GM12892 (cell line): Measurements from ENCODE around the gene SLC25A41. TPM values are rescaled to one million over a fixed set of nuclear protein-coding genes. Genes with fewer than 3 reads are reported as not detected.

Experiments
- DNase-seq: peaks from one replicate; pipeline ENCODE4 v3.0.0; 2011; ENCODE audit not compliant: insufficient read length
- FAIRE-seq: peaks from 2 replicates; lab custom pipeline; 2011; peaks lifted over from hg19 to GRCh38; lab: Jason Lieb, UNC
- POLR2A ChIP-seq: IDR thresholded peaks from 2 replicates; pipeline ENCODE4 v1.6.1; 2011; ENCODE audit warnings: low read depth, low read length, control low read depth
- POLR2AphosphoS5 ChIP-seq: IDR thresholded peaks from 2 replicates; pipeline ENCODE4 v1.6.1; 2011; ENCODE audit warnings: low read depth, low read length, control low read depth
- TAF1 ChIP-seq: IDR thresholded peaks from 2 replicates; pipeline ENCODE4 v1.6.1; 2011; ENCODE audit warnings: low read depth, mild to moderate bottlenecking, control low read depth, low read length, borderline replicate concordance
- polyA plus RNA-seq: library from polyadenylated mRNA; unstranded; fragments of >200 nt; gene quantifications from one replicate; pipeline ENCODE4 v1.2.1, GENCODE V29; 2012; ENCODE audit warnings: missing spikeins, inconsistent platforms; ENCODE audit not compliant: missing spikeins

Gene SLC25A41
- 0.87 TPM for polyA plus RNA-seq

DNA sequence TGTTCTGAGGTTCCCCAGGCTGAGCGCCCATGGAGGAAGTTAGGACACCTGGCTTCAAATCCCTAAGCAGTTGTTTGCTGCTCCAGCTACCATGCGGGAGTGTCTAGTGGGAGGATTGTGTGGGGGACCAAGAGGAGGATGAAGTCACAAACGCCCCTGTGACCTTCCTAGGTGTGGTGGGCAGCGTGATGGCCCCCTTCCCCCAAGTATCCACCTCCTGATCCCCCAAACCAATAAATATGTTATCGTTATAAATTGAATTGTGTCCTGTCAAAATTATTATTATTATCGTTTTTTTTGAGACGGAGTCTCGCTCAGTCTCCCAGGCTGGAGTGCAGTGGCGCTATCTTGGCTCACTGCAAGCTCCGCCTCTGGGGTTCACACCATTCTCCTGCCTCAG is at the start of gene SLC25A41:
Gene SLC25A41, minus strand, starts transcription at position 101 of the 400 bp plus-strand sequence. Its CDS starts 70 bp downstream, at position 31.
- DNase-seq (no peak), FAIRE-seq (no peak)
- TF ChIP-seq POLR2A (no peak), TAF1 (no peak), POLR2AphosphoS5 (no peak)

DNA sequence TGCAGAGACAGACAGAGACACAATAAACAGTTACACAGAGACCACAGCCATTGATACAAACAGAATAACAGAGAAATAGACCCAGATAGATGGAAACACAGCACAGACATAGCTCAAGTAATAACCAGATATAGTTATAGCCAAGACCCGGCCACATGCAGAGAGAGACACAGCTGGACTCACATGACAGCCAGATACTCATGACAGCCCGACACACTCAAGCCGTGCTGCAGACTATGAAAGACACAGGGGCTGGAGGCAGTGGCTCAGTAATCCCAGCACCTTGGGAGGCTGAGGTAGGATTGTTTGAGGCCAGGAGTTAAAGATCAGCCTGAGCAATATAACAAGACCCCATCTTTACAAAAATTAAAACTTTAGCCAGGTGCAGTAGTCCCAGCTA is 49.7 kb upstream of the SLC25A41 start:
- TF ChIP-seq POLR2AphosphoS5, result no peak
- TF ChIP-seq POLR2A, result no peak
- TF ChIP-seq TAF1, result no peak
- FAIRE-seq (no peak), DNase-seq (no peak)

DNA sequence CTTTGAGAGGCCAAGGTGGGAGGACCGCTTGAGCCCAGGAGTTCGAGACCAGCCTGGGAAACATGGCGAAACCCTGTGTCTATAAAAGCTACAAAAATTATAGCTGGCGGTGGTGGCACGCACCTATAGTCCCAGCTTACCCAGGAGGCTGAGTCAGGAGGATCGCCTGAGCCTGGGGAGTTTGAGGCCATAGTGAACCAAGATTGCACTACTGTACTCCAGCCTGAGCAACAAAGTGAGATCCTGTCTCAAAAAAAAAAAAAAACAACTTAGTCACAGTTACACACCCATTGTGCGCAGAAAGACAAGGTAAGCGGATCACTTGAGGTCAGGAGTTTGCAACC is 48.8 kb upstream of the SLC25A41 start:
- TF ChIP-seq POLR2AphosphoS5, result no peak
- no peak for TF ChIP-seq POLR2A
- TF ChIP-seq TAF1, result no peak
- DNase-seq (no peak), FAIRE-seq (no peak)

DNA sequence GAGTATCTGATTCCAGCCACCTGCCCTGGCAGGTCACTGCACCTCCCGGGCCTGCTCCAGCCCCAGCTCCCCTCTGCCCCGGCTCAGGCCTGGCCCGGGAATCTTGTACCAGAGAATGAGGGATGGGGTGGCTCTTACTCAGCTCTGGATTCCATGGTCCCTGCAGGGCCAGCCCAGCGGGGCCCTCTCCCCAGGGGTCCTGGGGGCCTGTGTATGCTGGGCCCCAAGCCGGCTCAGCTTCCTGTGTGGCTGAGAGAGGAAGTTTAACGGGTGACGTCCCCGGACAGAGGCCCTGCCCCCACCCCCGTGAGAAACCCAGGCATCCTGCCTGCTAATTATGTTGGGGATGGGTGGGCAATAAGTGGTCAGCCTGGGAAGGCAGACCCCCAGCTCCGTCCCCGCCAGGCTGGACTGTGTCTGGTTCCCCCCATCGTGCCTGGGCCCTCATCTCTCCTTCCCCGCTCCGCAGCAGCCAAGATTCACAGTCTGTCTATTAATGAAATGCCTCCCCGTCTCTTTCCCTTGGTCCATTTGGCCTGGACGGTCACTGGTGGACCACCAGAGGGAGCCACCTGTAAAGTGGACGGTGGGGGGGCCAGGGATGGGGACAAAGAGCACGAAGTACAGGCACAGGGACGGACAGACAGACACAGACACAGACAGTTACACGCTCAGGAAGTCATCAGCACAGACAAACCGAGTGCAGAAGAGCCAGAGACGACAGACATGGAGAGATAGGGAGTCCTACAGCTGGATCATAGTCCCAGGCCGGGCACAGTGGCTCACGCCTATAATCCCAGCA is 48.2 kb upstream of the SLC25A41 start, which contains the start of gene DENND1C:
Gene DENND1C, minus strand, starts transcription at position 247 of the 802 bp plus-strand sequence. Its CDS starts 92 bp downstream, at position 155.
- TF ChIP-seq TAF1, result no peak; the same call in 1 of the 2 replicates
- peak; percentile 80; the same call in 1 of the 2 replicates for TF ChIP-seq POLR2A
- peak; percentile 55; the same call in 1 of the 2 replicates for TF ChIP-seq POLR2AphosphoS5
- DNase-seq (peak; percentile 72), FAIRE-seq (peak; percentile 98)

DNA sequence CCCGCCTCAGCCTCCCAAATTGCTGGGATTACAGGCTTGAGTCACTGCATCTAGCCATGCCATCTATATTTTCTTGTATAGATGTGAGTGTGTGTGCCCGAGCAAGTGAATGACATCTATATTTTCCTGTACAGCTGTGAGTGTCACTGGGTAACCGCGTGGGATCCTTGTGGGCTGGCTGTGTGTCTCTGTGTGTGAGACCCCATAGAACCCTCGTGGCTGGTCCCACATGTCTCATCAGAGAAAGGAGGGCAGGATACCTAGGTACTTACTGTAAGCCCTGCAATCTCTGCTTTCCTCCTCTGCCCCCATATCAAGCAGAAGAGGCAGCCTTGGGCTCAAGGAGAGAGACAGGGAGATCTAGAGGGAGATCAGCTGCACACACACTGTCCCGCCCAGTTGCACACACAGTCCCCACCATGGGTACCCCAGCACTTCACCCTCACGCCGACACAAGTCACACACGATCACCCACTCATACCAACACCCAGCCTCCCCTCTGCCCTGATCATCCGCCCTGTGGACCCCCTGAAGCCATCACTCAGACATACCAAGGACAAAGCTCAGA is 47.4 kb upstream of the SLC25A41 start:
- no peak for DNase-seq
- no peak for FAIRE-seq
- TF ChIP-seq POLR2A, result no peak
- TF ChIP-seq TAF1, result no peak
- TF ChIP-seq POLR2AphosphoS5, result no peak; the same call in 1 of the 2 replicates

DNA sequence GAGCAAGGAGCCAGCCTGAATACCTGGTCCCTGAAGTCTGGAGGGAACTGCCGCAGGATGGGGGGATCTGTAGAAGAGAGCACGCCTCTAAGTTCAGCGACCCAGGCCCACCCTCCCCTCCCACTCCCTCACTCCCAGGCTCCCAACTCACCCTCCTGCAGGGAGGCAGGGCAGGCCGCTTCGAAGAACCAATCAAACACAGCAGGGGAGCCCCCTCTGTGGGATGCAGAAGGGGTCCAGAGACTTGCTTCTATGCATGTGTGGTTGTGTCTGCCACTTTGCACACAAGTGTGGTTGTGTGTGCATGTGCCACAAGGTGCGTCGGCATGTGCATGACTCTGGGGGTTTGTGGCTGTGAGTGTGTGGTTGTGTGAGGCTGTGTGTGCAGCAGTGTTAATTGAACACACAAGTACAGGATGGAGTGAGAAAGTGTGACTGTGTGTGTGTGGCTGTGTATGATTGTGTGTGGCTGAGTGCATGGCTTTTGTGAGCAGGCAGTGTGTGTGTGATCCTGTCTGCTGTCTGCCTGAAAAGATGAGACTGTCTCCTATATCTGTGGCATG is 46.4 kb upstream of the SLC25A41 start:
- FAIRE-seq (no peak), DNase-seq (no peak)
- TF ChIP-seq POLR2A (no peak), POLR2AphosphoS5 (0 out of 2 replicates have a peak, but pooled peaks have one; percentile 28), TAF1 (no peak)

DNA sequence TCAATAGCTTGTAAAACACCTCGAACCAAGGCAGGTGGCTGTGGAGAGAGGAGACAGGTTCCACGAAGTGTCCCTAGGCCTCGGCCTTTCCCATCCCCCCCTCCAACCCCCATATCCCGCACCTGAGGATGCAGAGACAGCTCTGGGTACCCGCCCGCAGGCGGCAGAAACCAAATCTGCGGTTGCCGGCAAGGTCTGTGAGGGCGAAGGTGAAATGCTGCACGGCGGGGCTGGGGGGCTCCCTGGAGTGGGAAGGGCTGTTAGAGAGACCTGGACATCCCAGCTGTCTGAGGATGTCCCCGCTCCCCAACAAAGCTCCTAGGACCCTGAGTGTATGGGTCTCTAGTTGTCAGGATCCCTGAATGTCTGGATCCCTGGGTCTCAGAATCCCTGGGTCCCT is 45.3 kb upstream of the SLC25A41 start:
- TF ChIP-seq TAF1 (no peak), POLR2A (no peak), POLR2AphosphoS5 (no peak)
- DNase-seq (no peak), FAIRE-seq (no peak)

DNA sequence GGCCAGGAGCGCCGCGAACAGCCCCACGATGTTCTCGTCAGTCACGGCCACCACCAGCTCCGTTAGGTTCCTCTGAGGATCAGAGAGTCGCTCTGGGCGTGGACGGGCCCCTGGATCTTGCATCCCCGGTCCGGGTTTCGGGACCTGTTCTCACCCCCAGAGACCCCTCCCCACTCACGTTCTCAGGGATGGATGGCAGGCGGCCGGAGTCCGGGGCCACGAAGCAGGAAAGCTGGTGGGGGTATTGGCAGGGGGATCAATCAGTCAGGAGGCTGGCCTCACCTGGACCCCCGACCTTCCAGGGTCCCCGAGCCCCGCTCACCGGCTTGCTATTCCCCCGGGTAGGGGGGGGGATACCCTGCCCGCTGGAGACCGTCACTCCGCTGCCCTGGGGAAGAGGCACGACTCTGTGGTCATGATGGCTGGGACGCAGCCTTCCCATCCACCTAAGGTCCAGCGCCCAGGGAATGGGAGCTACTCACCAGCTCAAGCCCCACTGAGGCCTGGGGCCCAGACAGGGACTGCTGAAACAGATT is 43.4 kb upstream of the SLC25A41 start:
- DNase-seq (no peak), FAIRE-seq (no peak)
- TF ChIP-seq POLR2A, result no peak
- no peak for TF ChIP-seq TAF1
- TF ChIP-seq POLR2AphosphoS5, result no peak

DNA sequence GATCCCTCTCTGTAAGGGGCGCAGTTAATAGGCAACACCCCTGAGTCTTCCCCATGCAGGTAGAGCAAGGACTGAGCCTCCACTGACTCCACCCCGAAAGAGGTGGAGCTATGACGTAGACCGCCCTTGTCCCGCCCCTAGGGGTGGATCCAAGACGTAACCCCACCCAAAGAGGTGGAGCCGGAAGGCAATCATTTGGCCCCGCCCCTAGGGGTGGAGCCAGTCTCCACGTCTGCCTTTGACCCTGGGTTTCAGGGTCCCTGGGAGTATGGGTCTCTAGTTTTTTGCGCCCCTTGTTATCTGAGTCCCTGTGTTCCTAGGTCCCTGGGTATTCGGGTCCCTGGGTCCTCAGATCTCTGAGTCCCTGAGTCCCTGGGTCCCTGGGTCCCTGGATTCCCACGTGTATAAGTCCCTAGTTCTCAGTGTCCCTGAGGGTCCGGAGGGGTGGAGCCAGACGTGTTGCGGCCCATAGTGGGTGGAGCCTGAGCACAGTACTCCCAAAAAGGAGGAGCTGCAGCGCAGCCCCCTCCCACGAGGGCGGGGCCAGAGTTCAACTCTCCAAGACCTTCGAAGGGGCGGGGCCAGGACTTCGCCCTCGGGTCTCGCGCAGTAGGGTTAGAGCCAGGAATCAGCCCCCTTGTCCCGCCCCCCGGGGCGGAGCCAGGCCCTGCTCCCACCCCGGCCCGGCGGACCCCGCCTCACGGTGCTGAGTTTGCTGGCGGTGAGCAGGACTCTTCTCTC is 42.8 kb upstream of the SLC25A41 start:
- FAIRE-seq, result peak; percentile 70
- TF ChIP-seq TAF1 (no peak), POLR2AphosphoS5 (no peak), POLR2A (no peak)
- no peak for DNase-seq

DNA sequence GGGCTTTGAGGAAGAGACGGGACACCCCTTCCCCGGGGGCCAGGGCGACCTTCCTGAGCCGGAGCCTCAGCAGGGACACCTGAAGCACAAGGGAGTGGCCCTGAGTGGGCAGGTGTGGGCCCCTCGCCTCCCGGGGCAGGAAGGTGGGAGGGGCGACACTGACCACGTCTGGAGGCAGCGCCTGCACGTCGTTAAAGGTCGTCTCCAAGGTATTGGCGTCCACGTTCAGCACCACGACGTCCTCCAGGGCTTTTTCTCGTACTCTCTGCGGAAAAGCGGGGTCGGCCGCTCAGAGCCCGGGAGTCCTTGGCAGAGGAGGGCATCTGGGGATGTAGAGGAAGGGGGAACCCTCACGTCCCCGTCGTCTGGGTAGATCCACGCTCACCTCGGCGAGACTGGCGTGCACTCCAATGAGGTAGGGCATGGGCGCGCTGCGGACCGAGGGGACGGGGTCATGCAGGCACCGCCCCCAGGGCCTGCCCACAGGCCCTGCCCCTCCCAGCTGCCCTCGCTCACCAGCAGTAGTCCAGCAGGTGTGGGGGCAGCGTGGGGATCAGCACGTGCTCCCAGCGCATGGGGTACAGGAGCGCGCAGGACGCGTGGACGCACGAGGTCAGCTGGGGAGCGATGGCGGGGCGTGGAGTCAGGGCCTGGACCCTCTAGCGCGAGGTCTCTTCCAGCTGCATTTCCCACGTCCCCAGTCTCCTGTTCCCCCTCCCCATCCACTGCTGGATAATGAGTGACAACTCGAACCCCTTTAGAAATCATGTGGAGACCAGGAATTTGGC is 42.0 kb upstream of the SLC25A41 start:
- DNase-seq (no peak), FAIRE-seq (no peak)
- TF ChIP-seq POLR2A (no peak), TAF1 (no peak), POLR2AphosphoS5 (no peak)
